K562 (cell line): ENCODE results near the gene ZSCAN21. TPM values are rescaled to one million over a fixed set of nuclear protein-coding genes. Genes with fewer than 3 reads are reported as not detected.

Source experiments
- GABPB1 ChIP-seq: sonication (generic); formaldehyde crosslinking; IDR thresholded peaks from 2 replicates; pipeline ENCODE4 v1.8.0; 2022; ENCODE audit warnings: mild to moderate bottlenecking, missing genetic modification reagents
- MGA ChIP-seq: fragments of 450-650 bp; IDR thresholded peaks from 2 replicates; pipeline ENCODE4 v1.6.1; 2016; ENCODE audit warnings: mild to moderate bottlenecking, moderate library complexity
- MLLT1 ChIP-seq, 2 experiments: fragments of 450-650 bp; IDR thresholded peaks; 2 replicates each; pipeline ENCODE4 v1.6.1; 2016
- NR3C1 ChIP-seq: sonication (generic); formaldehyde crosslinking; IDR thresholded peaks from 2 replicates; pipeline ENCODE4 v1.8.1; 2022; ENCODE audit warnings: missing genetic modification reagents
- PRPF4 ChIP-seq: fragments of 200-400 bp; formaldehyde crosslinking; IDR thresholded peaks from one replicate; pipeline ENCODE4 v1.6.1; 2017; ENCODE audit warnings: low read length, low read depth, mild to moderate bottlenecking; ENCODE audit not compliant: insufficient read depth, poor library complexity, severe bottlenecking
- RBM25 ChIP-seq: fragments of 200-400 bp; formaldehyde crosslinking; IDR thresholded peaks from 2 replicates; pipeline ENCODE4 v1.6.1; 2018; ENCODE audit warnings: low read length, low read depth, moderate library complexity; ENCODE audit not compliant: severe bottlenecking
- SMAD3 ChIP-seq: fragments of 450-650 bp; formaldehyde crosslinking; conservative IDR thresholded peaks from 2 replicates; pipeline ENCODE4 v1.4.0; 2020; ENCODE audit warnings: mild to moderate bottlenecking
- TAF1 ChIP-seq: IDR thresholded peaks from 2 replicates; pipeline ENCODE4 v1.6.1; 2011; ENCODE audit warnings: mild to moderate bottlenecking, low read length, moderate library complexity; ENCODE audit not compliant: insufficient read depth, control insufficient read depth, severe bottlenecking; ENCODE audit errors: extremely low read depth
- TEAD4 ChIP-seq, 2 experiments: sonication (generic) in 1 of 2; formaldehyde crosslinking in 1 of 2; IDR thresholded peaks; 2 replicates each; pipeline versions ENCODE4 v1.6.1 to v1.8.0; 2012 to 2022; ENCODE audit warnings: borderline replicate concordance in 1 of 2, inconsistent platforms in 1 of 2, low read length in 1 of 2, mild to moderate bottlenecking in 1 of 2, missing genetic modification reagents in 1 of 2
- ZNF197 ChIP-seq: fragments of 200-800 bp; sonication (Bioruptor generic); IDR thresholded peaks from 2 replicates; pipeline ENCODE4 v1.6.1; 2016; ENCODE audit warnings: low read depth, missing genetic modification characterization, missing compliant biosample characterization
- polyA plus RNA-seq, 8 experiments: library from polyadenylated mRNA; depleted of rRNA in 4 of 8; stranded (reverse) in 5 of 8; unstranded in 3 of 8; fragments of >200 nt; fragmentation: Nextera tagmentation in 2 of 8; fragmentation: Illumina TruSeq in 1 of 8; extraction: Ambion mirVana in 2 of 8; extraction: Trizol in 1 of 8; gene quantifications; 2 replicates each; pipeline versions ENCODE4 v1.2.1 to v1.2.3, GENCODE V29; 2011 to 2014; ENCODE audit warnings: inconsistent platforms in 1 of 8, missing spikeins in 1 of 8
- total RNA-seq, 7 experiments: library from RNA; depleted of rRNA in 6 of 7; stranded (reverse); fragments of >200 nt in 6 of 7; fragmentation: Illumina TruSeq in 2 of 7; extraction: Trizol in 2 of 7; gene quantifications; 2 replicates each; pipeline versions ENCODE4 v1.2.1 to v1.2.3, GENCODE V29; 2011 to 2021; ENCODE audit warnings: low replicate concordance in 1 of 7

The ZSCAN21 gene
- total and polyA plus RNA-seq, 9 of the 15 experiments (the other 6 are each of a cell fraction or from before 2014, with no cell fraction given): 5.9 to 15.5 (median 13.2) TPM

DNA sequence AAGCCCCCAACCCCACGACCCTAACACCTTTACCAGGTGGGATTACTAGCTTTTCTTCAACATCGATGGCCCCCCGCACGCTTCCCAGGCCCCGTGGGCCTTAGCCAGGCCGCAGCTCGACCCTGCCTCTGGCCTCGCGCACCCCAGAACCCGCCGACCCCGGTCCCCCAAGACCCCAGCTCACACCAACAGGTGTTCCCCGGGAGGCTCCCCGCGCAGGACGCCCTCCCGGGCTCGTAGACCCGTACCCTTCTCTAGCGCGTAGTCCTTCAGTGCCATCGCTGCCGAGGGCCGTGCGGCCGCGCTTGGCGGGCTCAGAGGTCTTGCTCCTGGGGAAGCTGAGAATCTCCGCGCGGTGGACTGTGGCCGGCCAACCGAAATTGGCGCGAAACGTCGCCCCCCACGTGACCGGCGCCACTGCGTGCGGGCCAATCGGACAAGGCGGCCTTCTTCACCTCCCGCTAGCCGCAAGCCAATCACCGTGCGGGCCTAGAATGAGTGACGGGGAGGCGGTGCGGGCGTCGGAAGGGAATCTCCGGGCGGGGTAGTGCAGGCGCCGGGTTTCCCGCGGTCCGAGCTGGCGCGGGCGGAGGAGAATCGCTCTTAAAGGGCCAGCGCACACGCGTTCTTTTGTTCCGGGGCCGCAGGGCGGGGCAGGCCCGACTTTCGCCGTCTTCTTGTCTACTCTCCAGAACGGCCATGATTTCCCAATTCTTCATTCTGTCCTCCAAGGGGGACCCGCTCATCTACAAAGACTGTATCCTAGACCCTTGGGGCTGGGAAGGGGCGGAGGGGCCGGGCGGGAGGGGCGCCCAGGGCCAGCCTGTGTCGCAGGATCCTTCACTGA, 51.7 kb downstream of the ZSCAN21 start, which contains the start of the genes AP4M1 and MCM7 (continued):
- TF ChIP-seq RBM25 (peak; percentile 98), MGA (peak; percentile 96), NR3C1 (CRISPR knock-in tag) (peak; percentile 78; the same call in 1 of the 2 replicates), SMAD3 (CRISPR knock-in tag) (no peak), ZNF197 (no peak), MLLT1 (IDR thresholded peaks at IDR 0.05) (peak; percentile 46 to 86; a peak in 2 of 4 replicates), TAF1 (peak; percentile 84), GABPB1 (CRISPR knock-in tag) (peak; percentile 58; the same call in 1 of the 2 replicates), PRPF4 (no peak), TEAD4 (IDR thresholded peaks at IDR 0.05; ENCODE audit: low read length) (no peak; the same call in 1 of the 2 replicates), TEAD4 (CRISPR knock-in tag; IDR thresholded peaks at IDR 0.05; ENCODE audit: borderline replicate concordance) (no peak)
